Sigmoid colon (tissue), 7 donors: ENCODE measurements around the gene TMEM45B. TPM values are rescaled to one million over a fixed set of nuclear protein-coding genes. Genes with fewer than 3 reads are reported as not detected.
"Not testable (repeated sequence)": the region's sequence is repeated elsewhere in the genome, so short reads cannot be mapped to it uniquely, and the experiment has no call there.

Experiments used
- DNase-seq: peaks from one replicate; pipeline ENCODE4 v3.0.0-alpha.2; 2019
- H3K27ac ChIP-seq, 4 donors: fragments of 200-600 bp; sonication (generic); one replicate each; pipeline ENCODE4 v1.5.1; 2016 to 2019; ENCODE audit warnings: mild to moderate bottlenecking in 1 of 4
- H3K27me3 ChIP-seq, 3 donors: fragments of 200-600 bp; sonication (generic); one replicate each; pipeline ENCODE4 v1.5.1; 2019; ENCODE audit warnings: mild to moderate bottlenecking in 1 of 3
- H3K36me3 ChIP-seq, 4 donors: fragments of 200-600 bp; sonication (generic); one replicate each; pipeline ENCODE4 v1.5.1; 2016 to 2019
- H3K4me1 ChIP-seq, 4 donors: fragments of 200-600 bp; sonication (generic); one replicate each; pipeline ENCODE4 v1.5.1; 2017 to 2019
- H3K4me3 ChIP-seq, 4 donors: fragments of 200-600 bp; sonication (generic); one replicate each; pipeline ENCODE4 v1.5.1; 2017 to 2019; ENCODE audit warnings: mild to moderate bottlenecking in 2 of 4, moderate library complexity in 1 of 4
- H3K9me3 ChIP-seq, 4 donors: fragments of 200-600 bp in 3 of 4; sonication (generic) in 3 of 4; one replicate each; pipeline versions ENCODE4 v1.5.1 to v1.6.1; 2013 to 2019
- EP300 ChIP-seq, 4 donors: sonication (generic); formaldehyde crosslinking; IDR thresholded peaks; one replicate each; pipeline ENCODE4 v1.6.1; 2017; ENCODE audit warnings: antibody characterized with exemption in 4 of 4
- POLR2A ChIP-seq, 2 donors: fragments of 450-650 bp; IDR thresholded peaks; one replicate each; pipeline ENCODE4 v1.6.1; 2016; ENCODE audit warnings: antibody characterized with exemption in 2 of 2, mild to moderate bottlenecking in 2 of 2, moderate library complexity in 2 of 2
- POLR2AphosphoS5 ChIP-seq, 4 donors: sonication (generic); formaldehyde crosslinking; IDR thresholded peaks; one replicate each; pipeline ENCODE4 v1.6.1; 2017; ENCODE audit warnings: antibody characterized with exemption in 4 of 4
- WGBS, 2 donors: extraction: QIAGEN DNeasy Blood & Tissue Kit; methylation state at CpG; one replicate each; pipeline ENCODE4 v1.1.7; 2013; 5-methylcytosine and 5-hydroxymethylcytosine counted together
- intact Hi-C: fragments of 100-400 bp; cut with DNase I; formaldehyde crosslinking; loops from one replicate; pipeline ENCODE4 v1.15.1; 2023
- polyA plus RNA-seq, 3 donors: library from polyadenylated mRNA; stranded (reverse); fragments of 200-250 nt; gene quantifications; one replicate each; pipeline ENCODE4 v1.2.3, GENCODE V29; 2013
- total RNA-seq, 4 donors: library from RNA; depleted of rRNA; stranded (reverse); fragments of >200 nt; gene quantifications; one replicate each; pipeline ENCODE4 v1.1.0, GENCODE V29; 2016
- TF ChIP-seq, protein P1 (sequence below), 4 experiments: fragments of 450-650 bp in 3 of 4; fragments of 200-600 bp in 1 of 4; IDR thresholded peaks; one replicate each; pipeline ENCODE4 v1.5.1; 2016 to 2019; ENCODE audit warnings: antibody characterized with exemption in 4 of 4, mild to moderate bottlenecking in 3 of 4, moderate library complexity in 2 of 4
- donor health status: healthy with polysubstance abuse.
- donor health status: Bipolar disorder and iron deficiency.
- donor health status: healthy.

TMEM45B gene
- total and polyA plus RNA-seq, 7 donors, result 0.55 to 150 (median 16.0) TPM; not detected in 1

DNA sequence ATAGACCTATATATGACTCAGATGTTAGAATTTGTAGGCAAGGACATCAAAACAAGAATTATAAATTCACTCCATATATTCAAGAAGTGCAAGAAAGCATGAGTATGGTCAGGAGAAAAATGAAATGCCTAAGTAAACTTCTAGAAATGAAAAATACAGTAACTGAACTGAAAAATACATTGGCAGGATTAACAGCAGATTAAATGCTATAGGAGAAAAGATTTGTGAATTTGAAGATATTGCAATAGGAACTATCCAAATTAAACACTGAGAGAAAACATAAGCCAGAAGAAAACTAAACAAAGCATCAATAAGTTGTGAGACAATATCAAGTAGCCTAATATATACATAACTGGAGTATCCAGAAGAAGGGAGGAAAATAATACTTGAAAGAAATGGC, 46.6 kb upstream of the TMEM45B start:
- Histone ChIP-seq H3K4me3 (no peak overlapping the region), H3K27me3 (no peaks in the 10 kb centered on the region), H3K4me1 (no peaks in the 10 kb centered on the region), H3K9me3 (no peaks in the 10 kb centered on the region), H3K27ac (no peak overlapping the region), H3K36me3 (no peaks in the 10 kb centered on the region)
- intact Hi-C loops, result no loop called here
- DNase-seq, result no peak
- TF ChIP-seq, protein P1, sequence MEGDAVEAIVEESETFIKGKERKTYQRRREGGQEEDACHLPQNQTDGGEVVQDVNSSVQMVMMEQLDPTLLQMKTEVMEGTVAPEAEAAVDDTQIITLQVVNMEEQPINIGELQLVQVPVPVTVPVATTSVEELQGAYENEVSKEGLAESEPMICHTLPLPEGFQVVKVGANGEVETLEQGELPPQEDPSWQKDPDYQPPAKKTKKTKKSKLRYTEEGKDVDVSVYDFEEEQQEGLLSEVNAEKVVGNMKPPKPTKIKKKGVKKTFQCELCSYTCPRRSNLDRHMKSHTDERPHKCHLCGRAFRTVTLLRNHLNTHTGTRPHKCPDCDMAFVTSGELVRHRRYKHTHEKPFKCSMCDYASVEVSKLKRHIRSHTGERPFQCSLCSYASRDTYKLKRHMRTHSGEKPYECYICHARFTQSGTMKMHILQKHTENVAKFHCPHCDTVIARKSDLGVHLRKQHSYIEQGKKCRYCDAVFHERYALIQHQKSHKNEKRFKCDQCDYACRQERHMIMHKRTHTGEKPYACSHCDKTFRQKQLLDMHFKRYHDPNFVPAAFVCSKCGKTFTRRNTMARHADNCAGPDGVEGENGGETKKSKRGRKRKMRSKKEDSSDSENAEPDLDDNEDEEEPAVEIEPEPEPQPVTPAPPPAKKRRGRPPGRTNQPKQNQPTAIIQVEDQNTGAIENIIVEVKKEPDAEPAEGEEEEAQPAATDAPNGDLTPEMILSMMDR (IDR thresholded peaks at IDR 0.05), result no peak
- TF ChIP-seq EP300 (IDR thresholded peaks at IDR 0.05) (no peak), POLR2AphosphoS5 (IDR thresholded peaks at IDR 0.05) (no peak), POLR2A (IDR thresholded peaks at IDR 0.05) (no peak)

DNA sequence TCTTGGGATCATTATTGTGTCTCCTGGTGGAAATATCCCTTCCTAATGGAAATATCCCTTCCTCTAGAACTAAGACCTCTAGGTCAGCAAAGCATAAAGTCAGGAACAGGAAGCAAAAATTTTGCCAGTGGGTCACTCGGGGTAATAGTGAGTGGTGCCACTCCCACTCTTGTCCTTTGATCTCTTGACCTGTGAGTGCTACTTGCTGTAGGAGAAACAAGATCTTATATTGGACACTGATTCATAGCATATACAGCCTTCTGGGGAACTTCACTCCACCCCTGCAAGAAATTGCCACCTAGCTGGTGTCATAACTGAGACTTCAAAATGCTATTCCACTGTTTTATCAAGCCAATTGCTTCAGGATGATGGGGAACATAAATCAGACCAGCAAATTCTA, 44.7 kb upstream of the TMEM45B start:
- H3K27ac ChIP-seq, result no peak overlapping the region
- no peak for DNase-seq

DNA sequence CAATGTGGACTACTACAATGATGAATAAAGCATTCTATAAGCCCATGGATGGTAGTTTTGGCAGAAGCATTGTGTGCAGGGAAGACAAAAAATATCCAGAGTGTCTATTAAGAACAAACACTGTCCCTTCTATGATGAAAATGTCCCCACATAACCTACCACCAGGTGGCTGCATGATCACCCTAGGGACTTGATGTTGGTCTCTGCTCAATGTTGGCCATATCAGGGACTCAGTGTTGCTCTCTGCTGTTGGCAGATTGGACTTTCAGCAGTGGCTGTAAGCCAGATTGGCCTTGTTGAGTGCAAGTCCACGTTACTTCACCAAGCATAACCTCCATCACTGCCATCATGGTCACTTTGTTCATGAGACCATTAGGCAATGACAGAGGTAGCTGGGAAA, 44.2 kb upstream of the TMEM45B start:
- 75 to 90% methylated on average over 1 of the region's 1 CpG for whole genome bisulfite sequencing, 2 donors
- H3K27me3 ChIP-seq, H3K4me3 ChIP-seq, H3K36me3 ChIP-seq, H3K9me3 ChIP-seq, H3K4me1 ChIP-seq, intact Hi-C loops, H3K27ac ChIP-seq, DNase-seq: not testable (repeated sequence)

More for the DNA sequence above, 44.7 kb upstream of the TMEM45B start:
- H3K4me3 ChIP-seq, result no peak overlapping the region
- no peaks in the 10 kb centered on the region for H3K27me3 ChIP-seq
- WGBS, 2 donors, result 46 to 64% methylated on average over 1 of the region's 1 CpG
- H3K4me1 ChIP-seq, result no peaks in the 10 kb centered on the region
- H3K36me3 ChIP-seq, result no peaks in the 10 kb centered on the region
- TF ChIP-seq POLR2AphosphoS5 (IDR thresholded peaks at IDR 0.05) (no peak), POLR2A (IDR thresholded peaks at IDR 0.05) (no peak), EP300 (IDR thresholded peaks at IDR 0.05) (no peak)
- TF ChIP-seq, protein P1 (IDR thresholded peaks at IDR 0.05), result no peak
- H3K9me3 ChIP-seq, result no peaks in the 10 kb centered on the region
- intact Hi-C loops, result no loop called here

DNA sequence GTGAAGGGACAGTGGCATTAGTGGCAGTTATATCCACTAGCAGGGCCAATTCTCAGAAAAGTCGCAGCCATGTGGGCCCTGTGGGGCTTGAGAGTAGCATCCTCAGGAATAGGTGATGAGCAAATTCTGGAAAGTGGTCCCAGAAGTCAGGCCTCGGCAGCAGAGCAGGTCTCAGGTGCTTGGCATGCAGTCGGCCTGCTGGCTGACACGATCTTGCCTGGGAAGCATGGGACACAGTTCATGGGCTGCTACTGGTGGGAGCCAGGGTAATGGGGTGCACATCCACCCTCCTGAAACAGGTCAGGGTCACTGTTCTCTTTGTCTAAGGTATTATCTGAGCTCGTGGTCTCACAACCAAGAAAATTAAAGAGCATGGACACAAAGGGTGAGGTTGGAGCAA, 36.8 kb upstream of the TMEM45B start:
- no peak overlapping the region for H3K4me3 ChIP-seq
- DNase-seq, result no peak
- H3K9me3 ChIP-seq, result no peaks in the 10 kb centered on the region
- intact Hi-C loops, result no loop called here
- WGBS, 2 donors, result 61 to 82% methylated on average over 5 of the region's 5 CpGs
- H3K27me3 ChIP-seq, result no peaks in the 10 kb centered on the region
- no peaks in the 10 kb centered on the region for H3K4me1 ChIP-seq
- H3K27ac ChIP-seq, result no peak overlapping the region
- no peaks in the 10 kb centered on the region for H3K36me3 ChIP-seq
- TF ChIP-seq, protein P1 (IDR thresholded peaks at IDR 0.05), result no peak
- TF ChIP-seq EP300 (IDR thresholded peaks at IDR 0.05), result no peak
- no peak for TF ChIP-seq POLR2A (IDR thresholded peaks at IDR 0.05)
- no peak for TF ChIP-seq POLR2AphosphoS5 (IDR thresholded peaks at IDR 0.05)

DNA sequence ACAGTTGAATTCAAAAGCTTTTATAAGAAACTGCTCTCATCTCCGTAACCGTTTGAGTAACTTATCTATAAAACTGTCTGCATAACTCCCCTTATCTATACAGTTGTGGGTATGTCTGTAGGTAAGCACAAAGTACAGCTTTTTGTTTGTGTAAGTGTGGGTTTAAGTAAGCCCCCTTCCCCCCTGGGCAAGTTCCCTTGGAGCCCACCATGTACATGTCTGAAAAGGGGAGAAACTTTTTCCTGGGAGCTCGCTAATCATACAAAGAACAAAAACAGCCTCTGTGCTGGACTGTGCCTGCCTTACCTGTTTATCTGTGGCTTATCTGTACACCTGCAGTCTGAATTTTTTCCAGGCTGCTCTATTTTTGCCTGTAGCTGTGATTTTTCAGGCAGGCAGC, 36.3 kb upstream of the TMEM45B start:
- TF ChIP-seq POLR2A (IDR thresholded peaks at IDR 0.05), result no peak
- TF ChIP-seq POLR2AphosphoS5 (IDR thresholded peaks at IDR 0.05), result no peak
- TF ChIP-seq EP300 (IDR thresholded peaks at IDR 0.05), result no peak
- TF ChIP-seq, protein P1 (IDR thresholded peaks at IDR 0.05), result no peak
- WGBS, 2 donors, result 11 to 48% methylated on average over 3 of the region's 3 CpGs
- DNase-seq, result no peak

More for the DNA sequence above, 36.3 kb upstream of the TMEM45B start:
- intact Hi-C loops, result no loop called here
- H3K27ac ChIP-seq, result no peak overlapping the region
- H3K27me3 ChIP-seq, result no peaks in the 10 kb centered on the region
- H3K4me1 ChIP-seq, result no peaks in the 10 kb centered on the region
- H3K36me3 ChIP-seq, result no peaks in the 10 kb centered on the region
- H3K4me3 ChIP-seq, result no peak overlapping the region
- no peaks in the 10 kb centered on the region for H3K9me3 ChIP-seq
